CD4-positive, alpha-beta T cell treated with Interleukin-4 for 4 hours (primary cell): Measurements from ENCODE around the gene EGFR.

Experiments
- DNase-seq: peaks from one replicate; pipeline ENCODE4 v3.0.0-alpha.2; 2020

The EGFR gene

DNA sequence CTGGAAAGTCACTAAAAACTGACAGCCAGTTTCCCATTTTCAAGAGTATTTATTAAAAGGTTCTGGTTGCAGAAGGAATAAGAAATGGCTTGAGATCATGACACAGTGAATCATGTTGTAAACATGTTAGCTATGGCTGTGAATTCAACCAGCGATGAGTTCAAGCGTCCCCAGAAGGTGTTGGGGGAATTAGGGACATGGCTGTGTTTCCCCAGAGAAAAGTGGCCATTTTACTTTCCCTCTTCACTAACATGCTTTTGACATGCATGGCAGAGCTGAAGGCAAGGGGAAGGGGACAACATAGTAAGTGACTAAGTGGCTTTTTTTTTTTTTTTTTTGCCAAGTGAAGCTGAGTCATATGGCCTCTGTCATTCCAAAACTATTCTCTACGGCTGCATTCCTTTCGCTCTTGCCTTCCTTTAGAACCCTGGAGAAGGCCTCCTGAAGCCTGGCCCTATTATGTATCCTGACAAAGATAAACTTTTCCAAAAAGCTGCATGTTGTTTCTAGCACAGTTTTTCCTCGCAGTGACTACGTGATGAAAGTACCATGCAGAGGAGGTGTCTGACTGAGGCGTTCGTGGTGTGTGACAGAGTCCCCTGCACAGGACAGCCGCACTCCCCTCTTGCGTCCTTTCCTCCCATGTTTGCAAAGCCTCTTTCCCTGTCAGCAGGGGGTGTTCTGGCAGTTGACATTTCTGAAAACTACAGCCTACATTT, 46.9 kb downstream of the EGFR start:
- DNase-seq: no peak

DNA sequence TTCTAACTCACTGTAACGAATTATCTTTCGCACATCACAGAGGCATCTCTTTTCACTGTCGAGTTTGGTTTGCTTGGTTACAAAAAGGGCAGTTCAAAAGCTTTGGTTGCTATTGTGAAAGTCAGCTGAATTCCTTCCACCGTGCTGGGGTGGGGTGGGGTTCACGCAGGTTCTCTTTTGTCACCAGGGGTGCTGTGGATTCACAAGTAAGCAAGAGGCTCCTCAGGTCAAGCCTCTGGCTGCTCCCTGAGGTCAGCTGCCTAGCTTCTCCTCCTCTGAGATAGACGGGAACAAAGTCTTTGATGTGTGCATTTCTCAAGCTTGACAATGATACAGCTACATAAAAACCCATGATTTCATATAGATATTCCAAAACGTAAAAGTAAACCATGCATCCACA, 47.7 kb downstream of the EGFR start:
- no peak for DNase-seq

DNA sequence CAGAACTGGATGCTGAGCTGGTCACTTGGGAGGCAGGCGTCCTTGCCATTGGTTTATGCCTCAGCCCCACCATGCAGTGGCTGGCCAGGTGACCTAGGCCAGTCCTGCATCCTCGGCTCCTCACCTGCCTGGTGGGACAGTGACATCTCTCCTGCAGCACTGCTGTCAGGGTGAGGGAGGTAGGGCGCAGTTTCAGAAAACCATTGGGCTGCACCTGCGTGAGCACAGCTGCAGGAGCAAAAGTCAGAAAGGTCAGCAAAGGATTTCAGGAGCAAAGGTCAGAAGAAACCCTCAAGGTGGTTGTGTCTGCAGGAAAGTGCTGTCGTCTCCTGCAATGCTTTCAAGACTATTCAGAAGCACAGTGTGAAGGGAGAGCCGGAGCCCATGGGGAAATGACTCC, 48.1 kb downstream of the EGFR start:
- DNase-seq: no peak

DNA sequence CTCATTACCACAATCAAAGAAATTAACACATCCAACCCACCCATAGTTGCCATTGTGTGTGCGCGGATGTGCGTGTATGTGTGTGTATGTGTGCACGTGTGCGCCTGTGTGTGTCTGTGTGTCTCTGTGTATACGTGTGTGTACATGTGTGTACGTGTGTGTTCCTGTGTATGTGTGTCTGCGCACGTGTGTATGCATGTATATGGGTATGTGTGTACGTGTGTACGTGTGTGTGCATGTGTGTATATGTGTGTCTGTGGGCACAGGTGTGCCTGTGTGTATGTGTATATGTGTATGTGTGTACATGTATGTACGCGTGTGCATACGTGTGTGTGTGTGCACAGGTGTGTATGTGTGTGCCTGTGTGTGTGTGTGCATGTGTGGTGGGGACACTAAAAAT, 48.9 kb downstream of the EGFR start:
- no peak for DNase-seq

DNA sequence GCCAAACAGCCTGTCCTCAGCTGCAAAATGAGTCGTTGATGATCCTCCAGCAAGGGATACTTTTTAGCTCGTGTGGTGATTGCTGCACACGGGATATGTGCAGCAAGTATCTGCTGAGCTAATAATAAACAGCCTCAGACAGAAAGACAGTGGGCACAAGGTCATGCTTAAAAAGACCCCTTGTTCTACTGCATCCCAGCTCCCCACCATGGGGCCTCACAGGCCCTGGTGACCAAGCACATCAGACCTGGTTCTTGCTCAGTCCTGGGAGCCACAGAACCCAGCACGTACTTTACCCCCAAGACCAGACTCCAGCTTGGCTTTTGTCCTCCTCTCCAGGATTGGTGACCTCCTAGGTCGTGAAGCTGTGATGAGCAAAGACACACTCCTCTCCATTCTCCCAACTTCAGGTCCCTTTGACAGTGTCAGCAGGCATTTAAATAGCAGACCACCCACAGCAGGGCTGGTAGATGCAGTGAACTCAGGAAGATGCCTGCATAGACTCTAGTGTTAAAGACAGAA, 50.5 kb downstream of the EGFR start:
- no peak for DNase-seq

DNA sequence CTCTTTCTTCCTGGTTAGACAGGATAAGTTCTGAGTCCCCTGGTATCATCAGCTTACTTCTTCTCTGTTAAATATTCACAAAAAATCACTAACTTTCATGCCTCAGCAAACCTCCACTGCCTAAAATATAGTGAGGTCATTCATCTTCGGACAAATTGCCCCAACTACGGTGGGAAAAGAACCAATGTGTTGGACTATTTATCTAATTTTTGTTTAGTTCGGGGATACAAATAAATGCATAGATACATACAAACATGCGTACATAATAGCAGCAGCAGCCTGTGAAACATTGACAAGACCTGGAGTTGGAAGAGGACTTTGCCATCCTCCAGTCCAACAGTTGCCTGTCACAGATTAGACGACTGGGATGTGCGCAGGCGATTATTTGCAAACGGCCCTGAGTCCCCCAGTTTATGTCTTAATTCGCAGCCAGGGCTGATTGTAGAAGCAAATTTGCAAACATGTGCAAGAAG, 51.5 kb downstream of the EGFR start:
- no peak for DNase-seq

DNA sequence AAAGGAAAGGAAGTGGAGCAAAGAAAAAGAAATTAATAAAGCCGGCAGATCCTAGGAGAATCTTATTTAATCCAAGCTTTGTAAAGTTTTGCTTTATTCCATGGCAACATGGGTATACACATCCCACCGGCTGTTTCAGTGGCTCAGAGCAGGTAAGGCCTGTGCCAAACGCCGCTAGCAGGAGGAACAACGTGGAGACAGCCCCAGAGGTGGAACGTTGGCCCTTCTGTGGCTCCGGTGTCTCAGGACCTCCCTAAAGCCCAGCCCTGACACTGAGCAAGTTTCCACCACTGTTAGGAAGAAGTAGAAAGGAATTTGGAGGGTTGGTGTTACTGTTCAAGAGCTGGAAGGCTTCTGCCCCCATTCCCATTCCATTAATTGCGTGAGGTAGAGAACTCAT, 52.0 kb downstream of the EGFR start:
- DNase-seq: no peak

DNA sequence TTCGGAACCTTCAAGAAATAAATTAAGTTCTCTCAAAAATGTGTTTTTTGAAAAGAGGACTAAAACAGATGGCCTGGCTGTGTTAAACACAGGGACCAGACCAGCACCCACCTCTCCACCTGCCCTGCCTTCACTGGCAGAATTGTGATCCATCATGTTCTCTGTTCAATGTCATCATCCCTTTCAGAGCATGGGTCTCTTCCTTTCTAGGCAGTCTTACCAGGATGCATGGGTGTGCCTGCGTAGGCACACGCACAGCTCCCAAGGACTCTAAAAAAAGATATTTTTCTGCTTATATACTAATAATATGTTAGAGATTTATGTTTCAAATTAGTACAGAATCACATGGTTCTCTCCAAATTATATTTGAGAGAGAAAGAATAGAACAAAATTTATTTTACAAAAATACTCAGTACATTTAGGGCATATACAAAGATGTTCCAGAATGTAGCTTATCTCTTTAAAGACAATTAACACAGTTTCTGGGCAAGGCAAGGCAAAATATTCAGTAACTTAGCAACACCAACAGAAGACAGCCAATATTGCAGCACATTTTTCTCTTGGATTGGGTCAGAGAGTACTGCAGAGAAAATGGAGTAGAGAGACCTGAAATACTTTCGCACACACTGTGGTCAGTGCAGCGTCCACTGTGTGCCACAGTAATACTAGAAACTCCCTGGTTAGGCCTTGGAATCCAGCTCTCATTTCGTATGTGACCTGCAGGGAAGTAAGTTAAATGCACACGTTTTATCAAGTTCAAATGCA, 52.8 kb downstream of the EGFR start:
- DNase-seq: no peak

DNA sequence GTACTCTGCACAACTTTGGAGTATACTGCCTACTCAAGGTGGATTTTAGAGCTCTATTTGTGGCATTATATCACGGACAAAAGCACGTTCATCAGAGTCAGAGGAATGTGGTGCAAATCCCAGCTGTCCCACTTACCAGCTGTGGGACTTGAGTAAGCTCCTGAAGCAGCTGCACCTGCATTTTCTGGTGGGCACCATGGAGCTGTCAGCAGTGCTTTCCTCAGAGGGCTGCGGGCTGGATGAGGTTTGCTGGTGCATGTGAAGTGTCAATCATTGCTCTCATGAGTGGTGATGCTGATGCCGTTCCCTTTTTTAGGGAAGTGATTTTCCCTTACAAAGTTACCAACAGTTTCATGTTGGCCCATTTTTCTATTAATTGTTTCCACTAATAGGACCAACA, 53.4 kb downstream of the EGFR start:
- no peak for DNase-seq

DNA sequence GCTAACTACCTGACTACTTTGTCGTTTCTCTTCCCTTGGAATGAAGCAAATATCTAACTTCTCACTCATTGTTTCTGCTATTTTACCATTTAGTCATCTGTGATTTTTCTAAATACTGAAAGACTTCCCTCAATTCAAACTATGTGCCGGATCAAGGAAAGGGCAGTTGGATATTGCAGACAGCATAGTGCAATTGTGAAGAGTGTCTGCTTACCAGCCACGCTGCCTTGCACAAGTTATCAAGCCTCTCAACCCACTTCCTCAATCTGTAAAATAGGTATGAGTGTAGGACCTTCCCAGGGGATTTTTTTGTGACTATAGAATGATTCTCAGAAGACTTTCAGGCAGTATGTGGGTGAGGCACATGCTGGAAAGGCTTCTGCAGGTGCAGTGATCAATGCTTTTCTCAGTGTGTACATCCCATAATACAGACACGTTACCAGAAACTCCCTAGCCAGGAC, 54.3 kb downstream of the EGFR start:
- no peak for DNase-seq

DNA sequence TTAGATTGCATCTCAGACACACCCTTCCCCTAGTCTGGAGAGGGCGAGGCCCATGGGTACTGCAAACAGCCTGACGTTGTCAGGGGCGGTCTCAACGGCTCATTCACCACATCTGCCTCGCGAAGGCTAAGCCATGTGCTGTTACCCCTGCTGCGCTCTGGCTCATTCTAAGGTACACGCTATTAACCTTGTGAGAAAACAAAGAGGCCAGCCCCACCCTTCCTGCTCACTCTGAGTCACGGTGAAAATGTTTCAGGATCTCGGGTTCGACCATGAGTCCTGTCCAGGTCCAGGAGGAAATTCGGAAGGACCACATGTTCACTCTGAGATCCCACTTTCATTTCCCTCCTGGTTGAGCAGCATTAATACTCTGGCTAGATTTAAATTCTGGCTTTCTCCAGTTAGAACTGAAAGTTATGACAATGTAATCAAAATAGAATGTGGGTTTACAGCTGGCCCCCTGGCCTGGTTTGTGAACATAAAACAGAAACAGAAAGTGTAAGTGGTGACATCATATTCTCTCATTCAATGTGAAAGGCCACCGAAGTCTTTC, 55.2 kb downstream of the EGFR start:
- peak; percentile 64 for DNase-seq

DNA sequence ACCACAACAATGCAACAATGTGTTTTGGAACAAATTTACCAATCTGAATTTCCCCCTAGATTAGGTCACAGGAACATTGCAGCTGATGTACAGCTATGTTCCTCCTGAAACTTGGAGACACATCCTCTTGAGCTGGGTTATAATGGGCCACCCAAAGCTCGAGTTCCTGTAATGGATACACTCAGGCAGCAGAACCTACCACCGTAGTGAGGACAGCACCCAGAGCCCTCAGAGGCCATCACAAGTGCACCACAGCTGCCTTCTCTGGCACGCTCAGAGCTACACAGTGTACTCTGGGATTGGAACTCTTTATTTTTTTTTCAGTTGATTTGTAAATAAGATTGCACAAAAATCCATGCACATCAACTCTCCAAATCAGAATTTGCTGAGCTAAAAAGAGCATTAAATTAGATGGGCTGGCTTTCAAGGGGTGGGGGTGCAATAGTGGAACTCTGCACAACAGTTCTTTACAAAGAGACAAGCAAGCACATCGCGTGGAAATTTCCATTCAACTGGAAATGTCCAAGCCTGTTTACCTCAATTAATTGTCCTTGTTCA, 56.7 kb downstream of the EGFR start:
- DNase-seq: no peak

DNA sequence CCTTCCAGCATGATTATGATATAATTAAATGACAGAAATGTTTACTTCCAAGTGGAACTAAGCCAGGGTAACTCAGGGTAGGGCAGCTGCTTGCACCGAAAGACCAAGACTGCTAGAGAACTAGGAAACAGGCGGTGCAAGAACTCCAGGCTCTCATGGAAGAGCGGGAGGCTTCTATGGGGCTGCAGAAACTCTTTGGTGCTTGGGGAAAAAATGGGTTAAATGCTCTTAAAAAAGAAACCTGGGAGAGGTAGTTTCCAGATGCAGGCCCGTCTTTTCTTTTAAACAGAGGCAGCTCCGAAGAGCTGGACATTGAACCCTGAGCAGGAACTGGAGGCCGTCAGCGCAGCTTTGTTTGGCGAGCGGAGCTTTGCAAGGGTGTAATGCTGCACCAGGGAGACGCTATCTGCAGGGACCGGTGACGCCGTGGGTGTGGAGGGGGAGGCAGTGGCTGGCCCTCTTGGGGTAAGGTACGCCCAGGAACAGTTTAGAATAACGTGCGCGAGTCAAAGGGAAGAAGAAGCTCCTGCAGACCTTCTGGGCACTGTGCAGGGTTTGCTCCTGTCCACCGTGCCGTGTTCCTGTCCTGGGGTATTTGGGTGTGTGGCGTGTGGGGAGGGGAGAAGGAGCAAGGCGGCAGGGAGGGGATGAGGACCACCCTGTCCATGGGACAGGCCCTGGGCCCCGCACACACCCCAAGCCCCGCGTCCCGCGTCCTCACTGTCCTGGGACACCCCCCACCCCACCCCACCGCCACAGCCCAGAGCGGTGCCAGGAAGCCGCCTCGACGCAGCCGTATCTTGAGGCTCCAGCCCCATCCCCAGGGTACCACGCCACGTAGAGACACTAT, 59.0 kb downstream of the EGFR start:
- DNase-seq: no peak

DNA sequence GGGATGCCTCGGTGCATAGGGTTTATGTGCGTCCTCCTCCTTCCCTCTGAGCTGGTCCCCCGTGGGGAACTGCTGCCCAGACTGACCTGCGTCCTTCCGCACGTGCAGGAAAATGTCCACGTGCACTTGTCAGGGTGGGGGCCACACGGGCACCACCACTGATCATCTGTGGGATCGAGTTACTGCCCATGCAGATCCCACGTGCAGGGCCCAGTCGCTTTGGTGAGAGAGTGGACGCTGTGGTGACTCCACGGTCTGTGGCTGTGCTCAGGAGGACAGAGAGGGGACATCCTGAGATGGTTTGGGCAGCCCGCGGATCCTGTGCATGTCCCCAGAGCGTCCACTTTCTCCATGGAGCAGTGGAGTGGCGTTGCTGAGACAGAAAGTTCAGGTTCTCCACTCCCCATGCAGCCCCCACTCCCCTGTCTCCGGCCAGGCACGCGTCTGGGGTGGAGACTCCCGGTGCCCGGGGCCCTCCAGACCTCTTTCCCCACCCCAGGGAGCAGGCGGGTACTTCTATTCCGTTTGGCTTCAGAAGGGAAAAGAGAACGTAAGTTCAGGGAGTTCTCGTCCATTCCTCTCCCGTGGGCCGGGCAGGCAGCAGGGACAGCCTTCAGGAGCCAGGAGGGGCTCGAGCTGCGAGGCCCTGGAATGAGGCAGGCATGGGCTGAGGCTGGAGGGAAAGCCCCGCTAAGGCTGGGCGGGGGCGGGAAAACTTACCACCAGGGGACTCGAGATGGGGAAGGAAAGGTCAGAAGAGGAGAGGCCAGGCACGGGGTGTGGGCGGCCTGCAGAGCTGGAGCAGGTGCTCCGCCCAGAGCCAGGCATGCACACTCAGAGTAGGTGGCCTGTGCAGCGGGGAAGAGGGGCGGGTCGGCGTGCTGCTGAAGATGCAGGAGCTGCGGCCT, 59.9 kb downstream of the EGFR start:
- no peak for DNase-seq

DNA sequence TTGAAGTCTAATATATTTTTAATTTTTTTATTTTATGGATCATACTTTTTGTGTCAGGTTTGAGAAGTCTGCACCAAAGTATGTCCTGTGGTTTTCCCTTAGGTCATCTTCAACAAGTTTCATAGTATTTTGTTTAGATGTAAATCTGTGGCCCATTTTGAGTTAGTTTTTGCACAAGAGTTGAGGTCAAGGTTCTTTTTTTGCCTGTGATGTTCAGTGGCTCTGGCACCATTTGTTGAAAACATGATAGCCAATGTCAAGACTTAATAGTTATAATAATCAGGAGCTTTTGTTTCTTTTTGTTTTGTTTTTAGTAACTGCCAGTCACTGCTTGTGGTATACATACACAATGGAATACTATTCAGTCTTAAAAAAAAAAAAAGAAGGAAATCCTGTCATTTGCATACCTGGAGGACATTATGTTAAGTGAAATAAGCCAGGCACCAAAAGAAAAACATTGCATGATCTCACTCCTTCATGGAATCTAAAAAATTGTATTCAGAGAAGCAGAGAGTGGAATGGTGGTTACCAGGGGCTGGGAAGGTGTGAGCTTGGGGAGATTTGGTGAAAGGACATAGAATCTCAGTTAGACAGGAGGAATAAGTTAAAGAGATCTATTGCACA, 61.3 kb downstream of the EGFR start:
- DNase-seq: no peak

DNA sequence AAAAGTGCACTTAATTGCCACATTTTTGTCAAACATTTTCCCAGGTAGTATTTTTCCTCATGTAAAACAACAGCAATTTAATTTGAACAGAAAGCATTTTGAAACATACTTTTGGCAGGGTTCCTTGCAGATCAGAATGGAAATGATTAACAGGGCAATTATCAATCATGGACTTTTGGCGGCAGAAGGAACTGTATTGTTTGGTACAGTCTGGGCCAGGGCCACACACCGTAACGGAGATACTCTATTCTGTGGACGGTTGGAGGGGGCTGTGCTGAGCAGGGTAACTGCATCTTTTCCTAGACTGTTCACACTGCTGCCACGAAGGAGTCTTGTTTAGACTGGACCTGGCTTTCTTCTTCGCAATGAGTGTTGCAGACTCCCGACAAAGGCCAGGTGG, 62.3 kb downstream of the EGFR start:
- DNase-seq: no peak

DNA sequence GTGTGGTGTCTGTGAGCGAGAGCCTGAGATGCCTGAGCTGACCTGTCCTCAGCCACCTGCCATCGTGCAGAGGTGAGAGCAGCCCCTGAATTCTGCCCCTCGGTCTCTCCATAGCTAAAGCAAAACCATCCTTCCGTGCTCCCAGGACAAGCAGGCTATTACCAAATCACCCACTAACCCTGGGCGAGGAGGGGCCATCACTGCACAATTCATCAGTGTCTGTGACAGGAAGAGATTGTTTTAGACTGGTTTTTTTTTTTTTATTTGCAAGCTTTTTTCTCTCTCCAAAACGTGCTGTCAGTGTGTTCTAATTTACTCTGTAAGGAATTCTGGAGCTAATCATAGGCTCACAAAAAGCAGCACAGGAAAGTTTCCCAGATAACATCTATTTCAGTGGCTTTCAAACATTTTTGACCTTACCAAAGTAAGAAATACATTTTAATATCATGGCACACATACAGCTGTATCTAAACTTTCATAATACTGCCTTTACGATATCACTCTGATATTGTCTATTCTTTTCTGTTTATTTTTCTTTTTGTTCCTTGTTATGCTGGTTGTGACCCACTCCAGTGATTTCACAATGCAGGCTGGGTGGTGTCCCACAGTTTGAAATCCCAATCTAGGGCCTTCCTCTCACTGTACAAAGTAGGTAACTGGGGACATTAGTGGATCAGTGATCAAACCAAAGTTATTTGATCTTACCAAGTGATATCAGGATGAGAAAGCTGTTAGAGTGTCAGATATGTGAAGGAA, 62.8 kb downstream of the EGFR start:
- no peak for DNase-seq

DNA sequence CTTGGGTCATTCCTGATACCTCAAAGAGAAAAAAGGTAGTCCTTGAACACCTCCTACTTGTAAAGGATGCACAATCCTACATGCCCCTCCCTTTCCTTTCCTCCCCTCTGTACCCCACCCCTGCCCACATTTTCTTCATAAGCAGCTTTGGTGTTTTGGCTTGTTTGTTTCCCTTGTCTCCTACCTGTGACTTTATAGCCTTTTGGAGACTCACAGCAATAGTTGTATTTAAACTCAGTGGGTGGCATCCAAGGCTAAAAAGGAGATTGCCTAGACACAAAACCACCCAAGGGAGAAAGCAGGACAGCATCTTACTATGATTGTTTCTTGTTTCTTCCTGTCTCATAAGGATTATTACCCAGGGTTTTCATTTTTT, 63.4 kb downstream of the EGFR start:
- no peak for DNase-seq

DNA sequence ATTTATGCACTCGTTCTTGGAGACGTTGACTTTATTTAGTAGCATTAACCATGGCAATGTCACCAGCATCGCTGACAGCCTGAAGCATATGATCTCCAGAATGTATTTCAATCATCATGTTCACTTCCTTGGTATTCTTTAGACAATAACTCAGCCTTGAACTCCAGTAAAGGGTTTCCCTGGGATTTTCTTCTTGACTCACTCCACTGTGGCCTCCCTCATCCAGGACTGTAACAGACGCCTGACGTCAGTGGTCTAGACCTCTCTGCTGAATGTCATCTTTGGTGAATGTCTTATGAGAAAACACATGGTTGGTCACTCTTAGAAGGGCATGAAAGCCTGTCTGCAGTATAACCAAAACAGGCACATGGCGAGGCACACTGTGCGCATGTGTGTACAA, 64.4 kb downstream of the EGFR start:
- no peak for DNase-seq

DNA sequence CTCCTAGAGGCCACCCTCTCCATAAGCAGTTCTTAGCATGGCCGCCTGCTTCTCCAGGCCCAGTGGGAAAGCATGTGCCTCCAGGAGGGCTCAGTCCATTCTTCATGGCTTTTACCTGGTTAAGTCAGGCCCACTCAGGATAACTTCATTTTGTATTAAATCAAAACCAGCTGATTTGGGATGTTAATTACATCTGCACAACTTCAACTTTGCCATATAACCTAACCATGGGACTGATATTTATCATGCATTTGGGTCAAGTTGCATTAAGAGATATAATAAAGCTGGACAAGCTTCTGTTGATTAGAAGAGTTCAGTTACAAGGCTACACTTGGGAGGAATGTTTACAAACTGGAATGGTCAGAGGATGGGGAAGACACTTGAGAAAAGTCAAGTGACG, 65.5 kb downstream of the EGFR start:
- DNase-seq: no peak
